ENCODE results near the gene MACO1.
"Not testable (repeated sequence)": the region's sequence is repeated elsewhere in the genome, so short reads cannot be mapped to it uniquely, and the experiment has no call there.

Gene MACO1

GRCh38 chr1:25430073-25430966, at the start of gene MACO1:
Gene MACO1, plus strand, starts transcription at chr1:25430897. Its CDS starts 202 bp downstream, at chr1:25431099.
- DNase-seq, result peak; percentile 93 to 94

GRCh38 chr1:25382543-25382942, 48.2 kb upstream of the MACO1 start:
- DNase-seq, result not testable (repeated sequence)

- not testable (repeated sequence) for DNase-seq
These were observed 47.6 kb upstream of the MACO1 start for GRCh38 chr1:25383090-25383489.

- DNase-seq, result not testable (repeated sequence)
These were observed 46.8 kb upstream of the MACO1 start for GRCh38 chr1:25383875-25384274.

- DNase-seq, result not testable (repeated sequence)
These were observed 43.6 kb upstream of the MACO1 start for GRCh38 chr1:25387096-25387495.

GRCh38 chr1:25388691-25389090, 42.0 kb upstream of the MACO1 start:
- peak; percentile 6 to 36 for DNase-seq

- DNase-seq, result not testable (repeated sequence)
These were observed 41.0 kb upstream of the MACO1 start for GRCh38 chr1:25389721-25390120.

- DNase-seq, result no peak
These were observed 37.9 kb upstream of the MACO1 start for GRCh38 chr1:25392841-25393240.

- DNase-seq, result not testable (repeated sequence)
These were observed 33.1 kb upstream of the MACO1 start for GRCh38 chr1:25397549-25397948.

GRCh38 chr1:25398079-25398478, 32.6 kb upstream of the MACO1 start:
- not testable (repeated sequence) for DNase-seq

- not testable (repeated sequence) for DNase-seq
These were observed 27.5 kb upstream of the MACO1 start for GRCh38 chr1:25402947-25403803.

GRCh38 chr1:25405731-25406305, 24.9 kb upstream of the MACO1 start:
- DNase-seq, result not testable (repeated sequence)

GRCh38 chr1:25409641-25410427, 20.9 kb upstream of the MACO1 start:
- not testable (repeated sequence) for DNase-seq

- not testable (repeated sequence) for DNase-seq
These were observed 17.6 kb upstream of the MACO1 start for GRCh38 chr1:25412872-25413623.

- not testable (repeated sequence) for DNase-seq
These were observed 16.5 kb upstream of the MACO1 start for GRCh38 chr1:25414157-25414556.

- DNase-seq, result not testable (repeated sequence)
These were observed 16.1 kb upstream of the MACO1 start for GRCh38 chr1:25414578-25414977.

- DNase-seq, result not testable (repeated sequence)
These were observed 13.4 kb upstream of the MACO1 start for GRCh38 chr1:25417280-25417679.

GRCh38 chr1:25419339-25419738, 11.4 kb upstream of the MACO1 start:
- DNase-seq, result not testable (repeated sequence)

GRCh38 chr1:25420715-25421114, 10.0 kb upstream of the MACO1 start, which contains the start of gene RHCE:
Gene RHCE, minus strand, starts transcription at chr1:25420825. Its CDS starts 39 bp downstream, at chr1:25420786.
- DNase-seq, result not testable (repeated sequence)

GRCh38 chr1:25423206-25423605, 7.5 kb upstream of the MACO1 start:
- DNase-seq, result not testable (repeated sequence)
